Hematopoietic multipotent progenitor cell treated with erythropoietin and hydrocortisone succinate and interleukin-3 and kit ligand, for 6 days (in vitro differentiated cells): ENCODE measurements around the gene SLC24A5.

ENCODE experiments used
- DNase-seq: peaks from one replicate; pipeline ENCODE4 v3.0.0-alpha.2; 2015

Gene SLC24A5

GRCh38 chr15:48120745-48121144 lies at the start of gene SLC24A5:
Gene SLC24A5, plus strand, starts transcription at chr15:48120990. Its CDS starts 55 bp downstream, at chr15:48121045.
- no peak for DNase-seq

- no peak for DNase-seq
These were observed 47.8 kb upstream of the SLC24A5 start for GRCh38 chr15:48072941-48073340.

DNA sequence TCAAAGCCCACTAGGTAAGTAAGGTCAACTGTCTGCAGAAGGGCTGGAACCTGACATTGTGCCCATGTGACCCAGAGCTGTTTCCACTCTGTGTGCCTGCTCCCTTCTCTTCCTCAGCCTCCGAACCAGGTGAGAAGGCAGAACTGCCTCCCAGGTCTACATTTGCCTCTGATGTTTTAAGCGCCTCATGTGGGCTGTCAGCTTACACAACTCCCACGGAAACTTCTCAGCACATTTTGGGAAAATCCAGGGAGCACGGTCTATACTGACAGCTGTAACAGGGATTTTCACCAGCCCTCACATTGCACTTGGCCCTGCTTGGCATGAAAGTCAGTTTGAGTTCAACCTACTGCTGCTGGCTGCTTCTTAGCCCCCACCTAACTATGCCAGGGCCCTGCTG lies 46.9 kb upstream of the SLC24A5 start:
- DNase-seq = no peak

DNA sequence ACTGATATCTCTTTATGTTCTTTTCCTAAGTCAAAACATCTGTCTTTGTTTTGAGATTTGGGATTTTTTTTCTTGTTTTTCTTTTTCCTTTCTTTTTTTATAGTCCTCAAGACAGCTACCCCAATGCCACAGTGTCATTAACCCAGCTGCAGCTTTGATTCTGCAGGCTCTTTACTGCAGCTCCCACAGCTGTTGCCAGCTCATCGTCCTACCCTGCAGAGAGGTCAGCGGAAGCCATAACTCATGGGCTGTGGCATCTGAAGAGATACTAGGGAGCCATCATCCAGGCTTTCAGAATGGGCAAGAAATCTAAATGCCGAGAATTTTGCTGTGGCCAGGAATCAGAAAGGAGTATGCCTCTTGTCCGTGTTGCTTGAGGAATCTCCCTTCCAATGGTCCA lies 44.3 kb upstream of the SLC24A5 start:
- no peak for DNase-seq

GRCh38 chr15:48077616-48078184 lies 43.1 kb upstream of the SLC24A5 start:
- no peak for DNase-seq

- DNase-seq = peak; percentile 32
These were observed 35.8 kb upstream of the SLC24A5 start for GRCh38 chr15:48084759-48085590.

DNA sequence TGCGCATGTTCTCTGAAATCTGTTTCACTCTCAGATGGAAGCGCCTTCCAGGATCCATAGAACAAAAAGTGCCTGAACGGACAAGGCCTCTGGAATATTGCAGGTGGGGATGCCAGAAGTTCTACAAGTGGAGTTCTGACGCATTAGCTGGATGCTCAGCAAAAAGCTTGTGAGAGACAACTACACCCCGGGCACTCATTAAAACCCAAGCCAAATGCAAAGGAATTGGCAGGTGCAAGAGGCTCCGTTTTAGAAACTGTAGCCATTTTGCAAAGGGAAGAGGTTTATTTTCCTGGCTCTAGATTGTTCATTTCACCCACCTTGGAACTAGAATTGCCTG lies 35.2 kb upstream of the SLC24A5 start:
- DNase-seq = no peak

- no peak for DNase-seq
These were observed 34.7 kb upstream of the SLC24A5 start for GRCh38 chr15:48086133-48086532.

DNA sequence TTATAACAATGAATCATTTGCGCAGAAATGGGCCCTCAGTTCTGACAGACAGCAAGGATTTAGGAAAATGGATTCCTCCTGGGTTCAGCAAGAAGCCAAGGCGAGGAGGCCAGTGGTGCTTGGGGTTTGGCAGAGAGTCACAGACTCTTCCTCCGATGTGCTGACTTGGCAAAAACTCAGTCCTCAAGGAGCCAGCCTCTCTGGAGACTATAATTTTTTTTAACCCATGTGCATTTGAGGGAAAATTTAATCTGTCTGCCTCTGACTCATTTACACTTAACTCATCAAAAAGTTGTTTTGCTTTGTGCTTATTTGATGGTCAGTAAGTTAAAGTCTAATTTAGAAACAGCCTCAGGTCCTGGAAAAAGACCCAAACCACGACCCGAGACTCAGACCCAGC lies 34.2 kb upstream of the SLC24A5 start:
- no peak for DNase-seq

- no peak for DNase-seq
These were observed 32.9 kb upstream of the SLC24A5 start for GRCh38 chr15:48087844-48088243.

- DNase-seq = no peak
These were observed 31.1 kb upstream of the SLC24A5 start for GRCh38 chr15:48089702-48090101.

DNA sequence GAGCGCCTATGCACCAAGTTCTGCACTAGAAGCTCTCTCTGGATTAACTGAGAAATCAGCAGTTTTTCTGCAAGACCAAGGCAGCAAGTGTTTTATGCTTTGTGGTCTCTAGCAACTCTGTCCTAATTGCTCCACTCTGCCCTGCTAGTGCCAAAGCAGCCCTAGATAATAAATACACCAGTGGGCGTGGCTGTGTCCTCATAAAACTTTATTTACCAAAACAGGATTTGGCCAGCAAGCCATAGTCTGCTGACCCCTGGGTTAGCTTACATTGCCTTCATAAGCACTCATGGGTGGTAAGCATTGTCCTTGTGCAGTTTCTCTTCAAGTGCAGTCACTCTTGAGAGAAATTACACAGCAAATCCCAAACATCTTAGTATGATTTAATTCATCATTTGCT lies 30.7 kb upstream of the SLC24A5 start:
- no peak for DNase-seq

DNA sequence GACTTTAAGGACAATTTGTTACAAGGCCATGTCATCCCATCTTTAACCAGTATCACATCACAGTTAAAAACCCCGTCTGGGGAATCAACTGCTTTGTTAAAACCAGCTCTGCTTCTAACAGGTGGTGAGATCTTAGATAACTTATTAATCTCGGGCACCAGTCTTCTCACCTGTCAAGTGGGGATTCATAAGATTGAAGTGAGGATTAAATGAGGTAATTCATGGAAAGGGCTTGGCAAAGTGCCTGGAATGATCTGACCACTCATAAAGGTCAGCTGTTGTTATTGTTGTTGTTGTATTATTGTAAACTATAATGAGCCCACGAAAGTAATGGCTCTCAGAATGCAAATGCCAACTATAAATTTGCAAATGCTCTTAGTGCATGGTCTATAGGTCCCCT lies 30.1 kb upstream of the SLC24A5 start:
- DNase-seq = no peak

- DNase-seq = no peak
These were observed 29.3 kb upstream of the SLC24A5 start for GRCh38 chr15:48091522-48091921.

- DNase-seq = no peak
These were observed 24.4 kb upstream of the SLC24A5 start for GRCh38 chr15:48096355-48096786.

DNA sequence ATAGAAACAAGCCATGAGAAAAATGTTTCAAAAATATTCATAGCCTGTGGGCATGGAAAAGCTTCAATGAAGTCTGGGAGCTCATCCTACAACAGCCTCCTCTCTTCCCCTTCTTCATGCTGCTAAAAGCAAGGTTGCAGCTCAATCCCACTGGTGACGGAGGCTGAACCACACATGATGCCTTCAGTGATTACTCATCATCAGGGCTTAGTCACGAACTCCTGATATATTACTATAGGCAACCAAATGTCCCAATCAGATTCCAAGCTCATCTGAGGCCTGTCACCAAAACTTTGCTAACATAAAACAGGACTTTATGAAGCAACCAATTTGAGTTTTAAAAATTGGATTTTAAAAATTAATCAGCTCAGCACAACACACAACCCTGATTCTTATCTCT lies 24.0 kb upstream of the SLC24A5 start:
- no peak for DNase-seq

DNA sequence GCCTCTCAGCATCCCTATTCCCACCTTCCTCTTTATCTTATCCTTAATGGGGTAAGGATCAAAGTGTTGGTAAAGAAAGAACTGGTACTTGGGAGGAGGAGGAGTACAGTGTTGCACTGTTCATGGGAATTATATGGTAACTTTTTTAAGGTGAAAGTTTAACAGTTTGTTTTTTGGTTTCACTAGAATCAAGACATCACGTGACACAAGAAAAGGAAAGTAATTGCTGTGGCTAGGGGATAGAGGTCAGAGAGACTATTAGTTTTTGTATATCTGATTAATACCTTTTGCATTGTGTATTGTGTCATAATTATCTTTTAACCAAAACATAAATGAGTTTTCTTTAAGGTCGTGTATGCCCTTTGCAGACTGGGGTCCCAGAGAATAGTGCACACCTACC lies 23.5 kb upstream of the SLC24A5 start:
- DNase-seq = no peak

DNA sequence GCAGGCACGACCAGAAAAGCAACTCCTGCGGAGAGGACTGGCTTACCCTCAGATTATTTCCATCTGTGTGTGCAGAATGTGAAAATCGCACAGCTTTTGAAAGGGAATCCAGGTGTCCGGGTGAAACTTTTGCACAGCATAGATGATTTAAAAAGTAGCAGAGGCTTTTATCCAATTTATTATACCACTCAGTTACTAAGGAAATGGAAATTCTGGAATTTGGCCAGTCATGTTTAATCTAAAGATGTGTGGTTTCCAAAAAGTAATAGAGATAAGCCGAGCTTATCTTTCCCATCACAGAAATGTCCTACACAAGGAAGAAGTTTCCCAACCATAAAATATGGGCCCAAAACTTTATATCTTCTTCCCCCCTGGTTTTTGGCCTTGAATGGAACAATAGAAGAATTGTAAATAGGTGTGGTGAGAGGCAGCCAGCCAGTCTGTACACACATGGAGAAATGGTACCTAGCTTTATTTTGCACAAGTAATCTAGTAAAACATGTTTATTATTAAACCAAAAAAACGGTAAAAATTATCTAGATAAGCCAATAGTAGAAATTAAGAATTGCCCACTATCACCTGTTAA lies 19.3 kb upstream of the SLC24A5 start:
- DNase-seq = no peak

DNA sequence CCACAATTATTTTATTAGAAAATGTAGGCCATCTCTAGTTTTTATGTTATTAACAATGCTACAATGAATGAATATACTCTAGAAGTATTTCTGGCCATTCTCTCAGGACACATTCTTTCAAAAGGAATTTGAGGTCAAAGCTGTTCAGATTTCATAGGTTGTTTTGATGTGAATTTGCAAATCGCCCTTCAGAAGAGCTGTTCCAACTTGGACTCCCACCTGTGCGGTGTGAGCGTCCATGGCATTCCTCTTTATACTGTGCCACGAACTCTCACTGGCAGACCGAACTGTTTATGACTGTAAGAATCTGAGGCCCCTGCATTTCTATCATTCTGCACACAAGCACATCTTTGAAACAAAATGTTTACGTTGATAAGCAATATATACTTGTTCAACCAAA lies 18.6 kb upstream of the SLC24A5 start:
- no peak for DNase-seq

DNA sequence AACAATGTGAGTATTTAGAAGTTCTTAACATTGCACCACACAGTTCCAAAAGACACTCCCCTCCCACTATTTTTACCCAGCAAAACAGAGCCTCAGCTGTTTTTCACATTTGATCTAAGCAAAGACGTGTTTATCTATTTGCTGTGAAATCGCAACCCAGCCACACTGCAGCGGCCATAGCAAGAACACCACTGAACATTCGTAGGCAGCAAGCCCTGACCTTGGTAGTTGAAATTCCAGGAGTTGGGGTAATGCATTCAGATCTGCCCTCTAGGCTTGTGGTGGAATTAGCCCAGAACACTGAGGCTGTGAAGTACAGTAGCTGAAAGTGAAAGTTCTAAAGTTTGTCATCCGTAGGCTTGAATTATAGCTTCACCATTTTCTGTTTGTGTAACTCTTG lies 17.1 kb upstream of the SLC24A5 start:
- no peak for DNase-seq

- no peak for DNase-seq
These were observed 14.9 kb upstream of the SLC24A5 start for GRCh38 chr15:48105936-48106335.

- DNase-seq = no peak
These were observed 11.6 kb upstream of the SLC24A5 start for GRCh38 chr15:48109212-48109611.

DNA sequence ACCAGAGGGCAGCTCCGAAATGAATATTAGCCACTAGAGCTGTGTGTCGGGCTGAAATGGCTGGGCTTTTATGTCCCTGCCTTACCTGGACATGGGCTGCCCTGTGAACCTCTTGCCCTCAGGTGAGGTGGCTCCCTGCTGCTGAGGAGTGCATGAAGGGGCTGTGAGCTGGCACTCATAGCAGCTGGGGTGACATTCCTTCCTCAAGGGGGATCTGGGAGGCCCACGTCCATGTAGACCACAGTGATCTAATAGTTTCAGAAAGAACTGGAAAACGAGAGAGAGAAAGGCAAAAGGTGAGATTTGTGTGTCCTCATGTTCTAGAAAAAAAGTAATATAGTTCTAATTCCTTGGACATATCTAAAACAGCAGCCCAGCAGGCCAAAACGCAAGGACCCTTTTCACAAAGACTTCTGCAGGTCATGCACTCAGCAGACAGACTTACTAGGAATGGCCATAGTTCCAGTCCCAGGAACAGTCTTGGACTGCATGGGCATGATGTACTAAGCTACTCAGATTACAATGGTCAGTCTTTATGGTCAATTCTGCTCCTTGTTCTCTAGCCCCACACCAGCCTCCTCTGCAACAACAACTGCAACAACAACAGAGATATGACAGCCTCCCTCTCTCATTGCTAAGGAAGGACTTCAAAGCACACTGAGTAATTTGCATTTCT lies 10.8 kb upstream of the SLC24A5 start:
- no peak for DNase-seq

GRCh38 chr15:48112242-48112641 lies 8.5 kb upstream of the SLC24A5 start:
- peak; percentile 3 for DNase-seq
